Measurements from ENCODE around the gene UROS. TPM values are rescaled to one million over a fixed set of nuclear protein-coding genes. Genes with fewer than 3 reads are reported as not detected.

UROS gene
- total RNA-seq, 2 donors from 2014 or later = 19.9 to 30.2 TPM

- intact Hi-C loops (cut with DNase I) = no loop called here
- TF ChIP-seq CTCF (IDR thresholded peaks at IDR 0.05) = no peak
- H3K36me3 ChIP-seq = no peaks in the 10 kb centered on the region
- H3K9me3 ChIP-seq = no peaks in the 10 kb centered on the region
- H3K27ac ChIP-seq = no peak overlapping the region
- no peaks in the 10 kb centered on the region for H3K27me3 ChIP-seq
- H3K4me1 ChIP-seq = no peaks in the 10 kb centered on the region
- H3K9ac ChIP-seq (ENCODE audit: low read depth in 2 of 2, low read length in 2 of 2) = no peak overlapping the region
- H3K4me3 ChIP-seq = no peak overlapping the region
- no peak for DNase-seq
These were observed 24.9 kb downstream of the UROS start for GRCh38 chr10:125797994-125798662.

DNA sequence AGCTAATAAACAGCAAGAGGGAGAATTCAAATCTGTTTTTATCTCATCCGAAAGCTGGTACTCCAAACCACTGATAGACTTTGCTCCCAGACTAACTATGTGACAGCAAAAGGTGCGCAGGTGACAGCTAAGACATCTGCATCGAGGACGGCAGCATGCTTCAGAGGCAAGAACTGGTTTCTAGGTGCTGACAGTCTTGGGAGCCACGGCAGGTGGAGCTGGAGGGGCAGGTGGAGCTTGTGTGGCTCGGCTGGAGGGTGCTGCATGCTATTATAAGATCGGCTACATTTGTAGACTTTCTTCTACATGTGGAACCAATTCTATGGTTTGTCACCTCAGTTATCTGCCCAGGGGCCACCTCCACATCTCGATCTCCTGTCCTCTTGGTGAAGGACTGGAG lies 25.6 kb downstream of the UROS start:
- no peak for DNase-seq
- Histone ChIP-seq H3K4me3 (no peak overlapping the region), H3K9me3 (no peaks in the 10 kb centered on the region), H3K9ac (ENCODE audit: low read depth in 2 of 2, low read length in 2 of 2) (no peak overlapping the region), H3K27me3 (no peaks in the 10 kb centered on the region), H3K27ac (no peak overlapping the region), H3K36me3 (no peaks in the 10 kb centered on the region), H3K4me1 (no peaks in the 10 kb centered on the region)
- intact Hi-C loops (cut with DNase I) = no loop called here
- TF ChIP-seq CTCF (IDR thresholded peaks at IDR 0.05) = no peak

DNA sequence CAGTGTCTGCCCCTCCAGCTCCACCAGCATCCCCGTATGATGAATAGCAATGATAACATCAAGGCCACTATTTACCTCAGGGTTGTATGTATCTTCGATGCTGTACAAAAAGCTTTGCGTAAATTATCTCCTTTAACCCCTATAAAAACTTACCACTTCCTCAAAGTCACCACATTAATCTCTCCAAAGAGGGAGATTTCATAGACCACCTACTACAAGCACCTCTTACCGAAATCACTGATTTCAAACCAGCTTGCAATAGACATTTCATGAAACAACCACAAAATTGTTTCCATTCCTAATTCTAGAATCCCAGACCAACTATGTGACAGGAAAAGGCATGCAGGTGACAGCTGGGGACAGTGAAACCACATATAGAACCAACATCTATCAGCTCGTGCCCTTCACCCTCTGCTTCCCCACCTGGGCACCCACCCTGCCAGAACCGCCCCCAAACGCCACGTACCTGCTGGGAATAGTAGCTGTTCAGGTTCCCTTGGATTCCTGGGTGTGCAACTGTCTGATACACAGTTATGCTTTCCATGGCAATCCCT lies 27.3 kb downstream of the UROS start:
- Histone ChIP-seq H3K9me3 (no peaks in the 10 kb centered on the region), H3K9ac (ENCODE audit: low read depth in 2 of 2, low read length in 2 of 2) (no peak overlapping the region), H3K4me1 (no peaks in the 10 kb centered on the region), H3K4me3 (no peak overlapping the region), H3K27ac (no peak overlapping the region), H3K27me3 (no peaks in the 10 kb centered on the region), H3K36me3 (no peaks in the 10 kb centered on the region)
- DNase-seq = no peak
- intact Hi-C loops (cut with DNase I) = no loop called here
- no peak for TF ChIP-seq CTCF (IDR thresholded peaks at IDR 0.05)

GRCh38 chr10:125795128-125795527 lies 27.9 kb downstream of the UROS start:
- H3K36me3 ChIP-seq = no peaks in the 10 kb centered on the region
- no peak overlapping the region for H3K4me3 ChIP-seq
- no peaks in the 10 kb centered on the region for H3K9me3 ChIP-seq
- H3K4me1 ChIP-seq = no peaks in the 10 kb centered on the region
- intact Hi-C loops (cut with DNase I) = no loop called here
- H3K27ac ChIP-seq = no peak overlapping the region
- DNase-seq = no peak
- H3K27me3 ChIP-seq = no peaks in the 10 kb centered on the region
- no peak overlapping the region for H3K9ac ChIP-seq (ENCODE audit: low read depth in 2 of 2, low read length in 2 of 2)
- TF ChIP-seq CTCF (IDR thresholded peaks at IDR 0.05) = no peak

DNA sequence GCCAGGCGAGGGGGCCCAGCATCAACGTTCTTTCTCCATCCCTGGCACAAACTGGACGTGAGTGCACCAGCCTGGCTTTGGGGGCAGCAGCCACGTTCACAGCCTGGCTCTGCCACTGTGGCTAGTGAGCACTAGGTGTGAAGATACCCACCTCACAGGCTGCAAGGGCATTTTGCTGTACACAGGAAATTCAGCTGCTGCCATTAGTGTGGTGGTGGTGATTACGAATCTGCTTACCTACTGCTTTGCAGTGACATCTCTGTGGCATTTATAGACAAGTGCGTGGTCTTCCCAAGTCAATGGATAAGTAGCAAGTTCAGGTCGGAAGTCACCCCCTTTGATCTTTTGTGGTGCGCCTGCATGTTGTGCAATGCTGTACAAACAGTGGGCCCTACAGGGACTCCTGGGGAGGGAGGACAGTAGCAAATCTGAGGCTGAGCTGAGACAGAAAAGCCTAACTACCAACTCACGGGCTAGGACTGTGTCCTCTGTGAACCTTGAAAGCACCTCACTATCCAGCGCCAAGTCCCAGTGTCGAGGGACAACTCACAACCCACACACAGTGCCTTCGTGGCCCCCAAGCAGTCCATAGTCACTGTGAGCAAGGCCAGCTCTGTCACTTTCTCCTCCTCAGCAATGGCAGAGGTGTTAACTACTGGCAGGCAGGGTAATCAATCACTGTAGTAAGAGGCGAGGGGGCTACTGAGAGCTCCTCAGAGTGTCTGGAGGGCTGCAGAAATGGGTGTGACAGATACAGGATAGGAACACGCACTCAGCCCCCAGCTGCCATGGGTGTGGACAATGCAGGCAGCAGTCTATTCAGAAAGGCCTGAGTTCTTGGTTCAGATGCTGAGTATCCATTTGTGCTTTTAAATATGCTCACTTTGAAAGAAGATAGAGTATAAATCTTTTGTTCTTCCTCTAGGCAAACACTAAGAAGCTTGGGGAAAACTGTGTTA lies 30.4 kb downstream of the UROS start:
- no peak overlapping the region for H3K27ac ChIP-seq
- H3K27me3 ChIP-seq = no peaks in the 10 kb centered on the region
- no peaks in the 10 kb centered on the region for H3K9me3 ChIP-seq
- no peak for DNase-seq
- no peaks in the 10 kb centered on the region for H3K36me3 ChIP-seq
- intact Hi-C loops (cut with DNase I) = no loop called here
- H3K4me3 ChIP-seq = no peak overlapping the region
- no peak overlapping the region for H3K9ac ChIP-seq (ENCODE audit: low read depth in 2 of 2, low read length in 2 of 2)
- no peak for TF ChIP-seq CTCF (IDR thresholded peaks at IDR 0.05)
- no peaks in the 10 kb centered on the region for H3K4me1 ChIP-seq

Data from colonic mucosa (tissue), 4 donors.